Stimulated activated CD4-positive, alpha-beta T cell treated with anti-CD3 and anti-CD28 coated beads, Interleukin-4, amount 100 ng/mL, for 24 hours (primary cell): Measurements from ENCODE around the gene CPA3.

Experiments used
- DNase-seq: peaks from one replicate; pipeline ENCODE4 v3.0.0-alpha.2; 2020

The CPA3 gene

GRCh38 chr3:148861277-148861869 lies 3.7 kb upstream of the CPA3 start:
- DNase-seq = no peak

GRCh38 chr3:148863297-148863696 lies 1.8 kb upstream of the CPA3 start:
- DNase-seq = no peak

- no peak for DNase-seq
Observed at GRCh38 chr3:148863814-148864213, 1.3 kb upstream of the CPA3 start.

- no peak for DNase-seq
Observed at GRCh38 chr3:148866261-148866660, 1.2 kb downstream of the CPA3 start.

GRCh38 chr3:148873270-148873927 lies 8.3 kb downstream of the CPA3 start:
- DNase-seq = no peak

GRCh38 chr3:148873977-148874376 lies 8.9 kb downstream of the CPA3 start:
- DNase-seq = no peak

- no peak for DNase-seq
Observed at GRCh38 chr3:148878095-148878494, 13.0 kb downstream of the CPA3 start.

GRCh38 chr3:148879256-148879655 lies 14.2 kb downstream of the CPA3 start:
- no peak for DNase-seq

GRCh38 chr3:148880681-148881080 lies 15.6 kb downstream of the CPA3 start:
- DNase-seq = no peak

- DNase-seq = no peak
Observed at GRCh38 chr3:148881286-148881685, 16.2 kb downstream of the CPA3 start.

- DNase-seq = no peak
Observed at GRCh38 chr3:148882288-148882687, 17.2 kb downstream of the CPA3 start.

GRCh38 chr3:148883163-148883562 lies 18.1 kb downstream of the CPA3 start:
- DNase-seq = no peak

- DNase-seq = no peak
Observed at GRCh38 chr3:148884261-148884660, 19.2 kb downstream of the CPA3 start.

GRCh38 chr3:148889828-148890227 lies 24.7 kb downstream of the CPA3 start:
- DNase-seq = no peak

GRCh38 chr3:148896062-148896461 lies 31.0 kb downstream of the CPA3 start:
- DNase-seq = no peak

GRCh38 chr3:148901987-148902791 lies 37.1 kb downstream of the CPA3 start:
- no peak for DNase-seq

- no peak for DNase-seq
Observed at GRCh38 chr3:148903022-148903442, 37.9 kb downstream of the CPA3 start.

GRCh38 chr3:148903941-148904340 lies 38.8 kb downstream of the CPA3 start:
- no peak for DNase-seq

- no peak for DNase-seq
Observed at GRCh38 chr3:148906667-148907066, 41.6 kb downstream of the CPA3 start.

- no peak for DNase-seq
Observed at GRCh38 chr3:148911173-148911572, 46.1 kb downstream of the CPA3 start.

GRCh38 chr3:148911592-148911991 lies 46.5 kb downstream of the CPA3 start:
- DNase-seq = no peak

GRCh38 chr3:148914936-148915690 lies 50.0 kb downstream of the CPA3 start:
- DNase-seq = no peak

- no peak for DNase-seq
Observed at GRCh38 chr3:148916132-148916531, 51.0 kb downstream of the CPA3 start.
